ENCODE data around the gene TPSAB1. TPM values are rescaled to one million over a fixed set of nuclear protein-coding genes. Genes with fewer than 3 reads are reported as not detected.

TPSAB1 gene
- total RNA-seq, 1 experiment from 2014 or later = not detected

DNA sequence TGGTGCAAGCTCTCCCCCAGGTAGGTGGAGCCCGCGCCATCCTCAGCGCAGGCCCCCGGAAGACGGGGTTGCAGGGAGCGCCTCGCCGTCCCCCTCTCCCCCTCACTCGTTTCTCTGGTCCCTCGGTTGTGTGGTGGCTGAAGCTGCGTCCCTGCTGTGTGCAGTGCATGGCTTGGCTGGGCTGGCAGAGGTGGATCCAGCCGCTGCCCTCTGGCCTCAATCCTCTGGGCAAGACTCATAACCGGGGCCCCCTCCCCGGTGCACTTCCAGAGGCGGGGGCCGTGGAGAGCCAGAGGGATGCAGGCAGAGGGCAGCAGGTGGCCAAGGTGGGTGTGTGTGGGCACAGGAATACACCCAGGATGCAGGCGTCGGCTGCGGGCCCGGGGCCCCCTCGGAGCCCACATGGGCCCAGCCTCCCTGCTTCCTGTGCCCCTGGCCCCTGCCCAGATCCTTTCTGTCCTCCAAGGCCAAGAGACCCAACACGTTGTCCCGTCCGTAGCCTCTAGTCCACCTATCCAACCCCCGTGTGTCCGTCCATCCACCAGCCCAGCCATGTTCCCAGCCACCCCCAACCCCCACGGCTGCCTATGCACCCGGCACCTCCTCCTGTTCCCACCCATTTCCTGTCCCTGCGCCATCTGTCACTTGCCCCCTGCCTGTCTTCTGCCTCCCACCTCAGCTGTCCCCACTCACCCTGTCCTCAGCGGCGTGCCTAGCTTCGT lies 24.8 kb upstream of the TPSAB1 start:
- no TSS peak for BruUV-seq (replicated peaks)
- POLR2A ChIA-PET (ENCODE audit: unreplicated experiment) = no interaction called here
- no peaks in the 10 kb centered on the region for H3F3A ChIP-seq (ENCODE audit: insufficient read depth, low read depth)
- no peak overlapping the region for H3K4me2 ChIP-seq
- H4K20me1 ChIP-seq (ENCODE audit: insufficient read depth) = no peaks in the 10 kb centered on the region
- H3K4me3 ChIP-seq = no peak overlapping the region
- H3K79me2 ChIP-seq (ENCODE audit: low read depth) = no peaks in the 10 kb centered on the region
- no peaks in the 10 kb centered on the region for H3K9me2 ChIP-seq (ENCODE audit: insufficient read depth)
- H3K4me1 ChIP-seq (replicated peaks; ENCODE audit: insufficient read depth) = no peaks in the 10 kb centered on the region
- H3K36me3 ChIP-seq (ENCODE audit: low read depth) = no peaks in the 10 kb centered on the region
- peaks cover 98% of the 10 kb centered on the region for H3K27me3 ChIP-seq (ENCODE audit: insufficient read depth, low read depth)
- TF ChIP-seq, protein P1, sequence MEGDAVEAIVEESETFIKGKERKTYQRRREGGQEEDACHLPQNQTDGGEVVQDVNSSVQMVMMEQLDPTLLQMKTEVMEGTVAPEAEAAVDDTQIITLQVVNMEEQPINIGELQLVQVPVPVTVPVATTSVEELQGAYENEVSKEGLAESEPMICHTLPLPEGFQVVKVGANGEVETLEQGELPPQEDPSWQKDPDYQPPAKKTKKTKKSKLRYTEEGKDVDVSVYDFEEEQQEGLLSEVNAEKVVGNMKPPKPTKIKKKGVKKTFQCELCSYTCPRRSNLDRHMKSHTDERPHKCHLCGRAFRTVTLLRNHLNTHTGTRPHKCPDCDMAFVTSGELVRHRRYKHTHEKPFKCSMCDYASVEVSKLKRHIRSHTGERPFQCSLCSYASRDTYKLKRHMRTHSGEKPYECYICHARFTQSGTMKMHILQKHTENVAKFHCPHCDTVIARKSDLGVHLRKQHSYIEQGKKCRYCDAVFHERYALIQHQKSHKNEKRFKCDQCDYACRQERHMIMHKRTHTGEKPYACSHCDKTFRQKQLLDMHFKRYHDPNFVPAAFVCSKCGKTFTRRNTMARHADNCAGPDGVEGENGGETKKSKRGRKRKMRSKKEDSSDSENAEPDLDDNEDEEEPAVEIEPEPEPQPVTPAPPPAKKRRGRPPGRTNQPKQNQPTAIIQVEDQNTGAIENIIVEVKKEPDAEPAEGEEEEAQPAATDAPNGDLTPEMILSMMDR (conservative IDR thresholded peaks at IDR 0.05) = no peak
- TF ChIP-seq EZH2 (IDR thresholded peaks at IDR 0.05; ENCODE audit: low read depth) = no peak
- no peak overlapping the region for H3K27ac ChIP-seq
- CTCF ChIA-PET = no interaction called here
- intact Hi-C loops (cut with micrococcal nuclease; ENCODE audit: unreplicated experiment) = no loop called here
- no peaks in the 10 kb centered on the region for H3K9me3 ChIP-seq (ENCODE audit: insufficient read depth, low read depth)
- DNase-seq = no peak
- H2AFZ ChIP-seq = no peak overlapping the region

DNA sequence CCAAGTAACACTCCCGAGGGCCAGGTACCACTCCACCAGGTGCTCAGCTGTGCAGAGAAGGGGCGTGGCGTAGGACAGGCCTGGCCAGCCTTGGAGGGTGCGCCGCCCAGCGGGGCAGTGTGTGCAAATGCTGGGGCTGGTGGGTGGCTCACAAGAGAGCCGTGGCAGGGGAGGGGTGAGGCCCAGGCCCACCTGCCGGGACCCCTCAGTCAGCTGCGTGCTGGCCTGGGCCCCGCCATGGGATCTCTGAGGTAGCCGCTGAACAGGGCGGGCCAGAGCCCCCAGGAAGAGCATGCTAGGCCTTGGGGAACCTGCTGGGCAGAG lies 24.2 kb upstream of the TPSAB1 start:
- H3K79me2 ChIP-seq (ENCODE audit: low read depth) = no peaks in the 10 kb centered on the region
- POLR2A ChIA-PET (ENCODE audit: unreplicated experiment) = no interaction called here
- DNase-seq = no peak
- H2AFZ ChIP-seq = no peak overlapping the region
- BruUV-seq (replicated peaks) = no TSS peak
- H3K27me3 ChIP-seq (ENCODE audit: insufficient read depth, low read depth) = peaks cover 98% of the 10 kb centered on the region
- no peak overlapping the region for H3K4me3 ChIP-seq
- no peaks in the 10 kb centered on the region for H3K9me3 ChIP-seq (ENCODE audit: insufficient read depth, low read depth)
- intact Hi-C loops (cut with micrococcal nuclease; ENCODE audit: unreplicated experiment) = no loop called here
- H3K27ac ChIP-seq = no peak overlapping the region
- H4K20me1 ChIP-seq (ENCODE audit: insufficient read depth) = no peaks in the 10 kb centered on the region
- no peaks in the 10 kb centered on the region for H3F3A ChIP-seq (ENCODE audit: insufficient read depth, low read depth)
- H3K4me2 ChIP-seq = no peak overlapping the region
- CTCF ChIA-PET = no interaction called here
- H3K4me1 ChIP-seq (replicated peaks; ENCODE audit: insufficient read depth) = no peaks in the 10 kb centered on the region
- H3K36me3 ChIP-seq (ENCODE audit: low read depth) = no peaks in the 10 kb centered on the region
- no peaks in the 10 kb centered on the region for H3K9me2 ChIP-seq (ENCODE audit: insufficient read depth)
- TF ChIP-seq, protein P1 (conservative IDR thresholded peaks at IDR 0.05) = no peak; the same call in 1 of the 2 replicates
- no peak for TF ChIP-seq EZH2 (IDR thresholded peaks at IDR 0.05; ENCODE audit: low read depth)

DNA sequence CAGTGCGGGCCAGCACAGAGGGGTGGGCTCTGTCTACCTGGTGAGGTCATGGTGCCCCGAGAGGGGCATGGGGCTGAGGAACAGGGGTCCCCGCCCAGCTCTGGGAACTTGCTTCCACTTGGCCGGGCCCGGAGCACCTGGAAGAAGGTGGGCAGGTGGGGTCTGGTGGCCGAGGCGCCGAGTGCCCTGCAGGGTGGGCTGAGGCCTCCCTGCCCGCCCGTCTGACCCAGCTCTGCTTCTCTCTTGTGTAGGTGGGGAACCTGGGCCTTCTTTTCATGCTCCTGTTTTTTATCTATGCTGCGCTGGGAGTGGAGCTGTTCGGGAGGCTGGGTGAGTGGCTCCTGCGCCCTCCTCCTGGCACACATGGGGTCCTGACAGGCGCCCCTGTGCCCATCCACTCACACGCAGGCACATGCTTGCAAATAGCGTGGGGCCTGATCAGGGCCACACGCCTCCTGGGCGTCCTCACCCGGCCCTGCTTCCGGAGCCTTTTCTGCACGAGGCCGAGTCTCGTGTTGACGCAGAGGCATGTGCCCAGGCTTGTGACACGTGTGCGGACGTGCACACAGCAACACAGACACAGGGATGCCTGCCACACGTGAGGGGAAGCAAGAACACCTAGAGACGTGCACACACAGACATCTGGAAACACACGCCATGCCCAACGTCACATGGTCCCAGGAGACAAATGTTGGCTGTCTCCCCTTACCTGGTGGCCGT lies 23.7 kb upstream of the TPSAB1 start:
- H3K9me3 ChIP-seq (ENCODE audit: insufficient read depth, low read depth) = no peaks in the 10 kb centered on the region
- no peaks in the 10 kb centered on the region for H4K20me1 ChIP-seq (ENCODE audit: insufficient read depth)
- CTCF ChIA-PET = no interaction called here
- H3K27ac ChIP-seq = no peak overlapping the region
- intact Hi-C loops (cut with micrococcal nuclease; ENCODE audit: unreplicated experiment) = no loop called here
- no peak overlapping the region for H3K4me2 ChIP-seq
- H3K79me2 ChIP-seq (ENCODE audit: low read depth) = no peaks in the 10 kb centered on the region
- peaks cover 98% of the 10 kb centered on the region for H3K27me3 ChIP-seq (ENCODE audit: insufficient read depth, low read depth)
- POLR2A ChIA-PET (ENCODE audit: unreplicated experiment) = no interaction called here
- no peak overlapping the region for H2AFZ ChIP-seq
- no peak for TF ChIP-seq EZH2 (IDR thresholded peaks at IDR 0.05; ENCODE audit: low read depth)
- TF ChIP-seq, protein P1 (conservative IDR thresholded peaks at IDR 0.05) = no peak
- H3K4me1 ChIP-seq (replicated peaks; ENCODE audit: insufficient read depth) = no peaks in the 10 kb centered on the region
- no peaks in the 10 kb centered on the region for H3F3A ChIP-seq (ENCODE audit: insufficient read depth, low read depth)
- no peak overlapping the region for H3K4me3 ChIP-seq
- DNase-seq = no peak
- no peaks in the 10 kb centered on the region for H3K36me3 ChIP-seq (ENCODE audit: low read depth)
- H3K9me2 ChIP-seq (ENCODE audit: insufficient read depth) = no peaks in the 10 kb centered on the region
- no TSS peak for BruUV-seq (replicated peaks)

Measured in PC-9 (cell line).